GM18519 (cell line): ENCODE results near the gene ANKRD18A.
"Not testable (repeated sequence)": the region's sequence is repeated elsewhere in the genome, so short reads cannot be mapped to it uniquely, and the experiment has no call there.

ENCODE experiments used
- ATAC-seq: cut with Tn5 transposase; IDR thresholded peaks from one replicate; pipeline ENCODE4 v1.9.1; 2021; ENCODE audit warnings: mild to moderate bottlenecking, moderate library complexity; ENCODE audit not compliant: unreplicated experiment, low FRiP score

Gene ANKRD18A

GRCh38 chr9:38553019-38553418 is 67.4 kb downstream of the ANKRD18A start:
- ATAC-seq, result not testable (repeated sequence)

GRCh38 chr9:38546497-38547163 is 73.8 kb downstream of the ANKRD18A start:
- not testable (repeated sequence) for ATAC-seq

GRCh38 chr9:38540535-38540934 is 79.9 kb downstream of the ANKRD18A start:
- not testable (repeated sequence) for ATAC-seq

- ATAC-seq, result no peak
Measured at GRCh38 chr9:38529317-38529716, 91.1 kb downstream of the ANKRD18A start.

- ATAC-seq, result no peak
Measured at GRCh38 chr9:38527503-38527902, 92.9 kb downstream of the ANKRD18A start.

- ATAC-seq, result no peak
Measured at GRCh38 chr9:38526591-38526990, 93.8 kb downstream of the ANKRD18A start.

GRCh38 chr9:38523121-38523520 is 97.3 kb downstream of the ANKRD18A start:
- ATAC-seq, result no peak

- no peak for ATAC-seq
Measured at GRCh38 chr9:38521762-38522161, 98.6 kb downstream of the ANKRD18A start.
